Transverse colon (tissue), 4 donors: ENCODE measurements around the gene F3.

Source experiments
- CTCF ChIP-seq, 5 experiments: fragments of 200-600 bp in 3 of 5; fragments of 450-650 bp in 2 of 5; sonication (generic) in 3 of 5; IDR thresholded peaks; 1 replicate in 2 of 5; 2 replicates in 3 of 5; pipeline ENCODE4 v1.5.1; 2016 to 2017; ENCODE audit warnings: antibody characterized with exemption in 5 of 5, inconsistent platforms in 3 of 5, mild to moderate bottlenecking in 2 of 5, moderate library complexity in 1 of 5
- POLR2AphosphoS5 ChIP-seq, 3 donors: sonication (generic); formaldehyde crosslinking; IDR thresholded peaks; one replicate each; pipeline ENCODE4 v1.6.1; 2016; ENCODE audit warnings: antibody characterized with exemption in 3 of 3

GRCh38 chr1:94579876-94580294 is 38.3 kb upstream of the F3 start:
- TF ChIP-seq CTCF (IDR thresholded peaks at IDR 0.05), result no peak
- TF ChIP-seq POLR2AphosphoS5 (IDR thresholded peaks at IDR 0.05), result no peak
